Measurements from ENCODE around the gene LMNTD1.

Gene LMNTD1

GRCh38 chr12:25573346-25573745, 20.3 kb upstream of the LMNTD1 start:
- Mint-ChIP-seq H3K27me3 (peaks cover 8% of the 10 kb centered on the region), H3K4me1 (no peaks in the 10 kb centered on the region), H3K27ac (no peak overlapping the region), H3K9me3 (peaks cover 3% of the 10 kb centered on the region), H3K36me3 (no peaks in the 10 kb centered on the region), H3K4me3 (no peak overlapping the region)
- ATAC-seq: no peak

GRCh38 chr12:25570418-25570817, 17.3 kb upstream of the LMNTD1 start:
- H3K9me3 Mint-ChIP-seq: no peaks in the 10 kb centered on the region
- peaks cover 16% of the 10 kb centered on the region for H3K27me3 Mint-ChIP-seq
- no peak for ATAC-seq
- H3K4me3 Mint-ChIP-seq: no peak overlapping the region
- H3K4me1 Mint-ChIP-seq: no peaks in the 10 kb centered on the region
- no peaks in the 10 kb centered on the region for H3K36me3 Mint-ChIP-seq
- no peak overlapping the region for H3K27ac Mint-ChIP-seq

GRCh38 chr12:25566202-25566949, 13.3 kb upstream of the LMNTD1 start:
- Mint-ChIP-seq H3K4me1 (no peaks in the 10 kb centered on the region), H3K9me3 (no peaks in the 10 kb centered on the region), H3K4me3 (no peak overlapping the region), H3K27ac (no peak overlapping the region), H3K36me3 (no peaks in the 10 kb centered on the region), H3K27me3 (peaks cover 26% of the 10 kb centered on the region)
- ATAC-seq: no peak

GRCh38 chr12:25558586-25558985, 5.5 kb upstream of the LMNTD1 start:
- Mint-ChIP-seq H3K36me3 (no peaks in the 10 kb centered on the region), H3K27me3 (peaks cover 8% of the 10 kb centered on the region), H3K9me3 (no peaks in the 10 kb centered on the region), H3K4me3 (no peak overlapping the region), H3K27ac (no peak overlapping the region), H3K4me1 (peaks cover 7% of the 10 kb centered on the region)
- ATAC-seq: no peak

GRCh38 chr12:25557830-25558436, 4.8 kb upstream of the LMNTD1 start:
- peaks cover 8% of the 10 kb centered on the region for H3K27me3 Mint-ChIP-seq
- H3K4me3 Mint-ChIP-seq: no peak overlapping the region
- no peak for ATAC-seq
- no peak overlapping the region for H3K27ac Mint-ChIP-seq
- peaks cover 7% of the 10 kb centered on the region for H3K4me1 Mint-ChIP-seq
- H3K36me3 Mint-ChIP-seq: no peaks in the 10 kb centered on the region
- no peaks in the 10 kb centered on the region for H3K9me3 Mint-ChIP-seq

GRCh38 chr12:25556153-25556552, 3.1 kb upstream of the LMNTD1 start:
- H3K27ac Mint-ChIP-seq: no peak overlapping the region
- H3K4me3 Mint-ChIP-seq: no peak overlapping the region
- H3K27me3 Mint-ChIP-seq: peaks cover 8% of the 10 kb centered on the region
- ATAC-seq: no peak
- no peaks in the 10 kb centered on the region for H3K36me3 Mint-ChIP-seq
- H3K4me1 Mint-ChIP-seq: peaks cover 7% of the 10 kb centered on the region
- no peaks in the 10 kb centered on the region for H3K9me3 Mint-ChIP-seq

GRCh38 chr12:25552681-25553080, 402 bp downstream of the LMNTD1 start:
- Mint-ChIP-seq H3K36me3 (no peaks in the 10 kb centered on the region), H3K27me3 (no peaks in the 10 kb centered on the region), H3K4me1 (no peaks in the 10 kb centered on the region), H3K9me3 (no peaks in the 10 kb centered on the region), H3K27ac (no peak overlapping the region), H3K4me3 (no peak overlapping the region)
- no peak for ATAC-seq

GRCh38 chr12:25550186-25550585, 2.9 kb downstream of the LMNTD1 start:
- no peak overlapping the region for H3K27ac Mint-ChIP-seq
- H3K9me3 Mint-ChIP-seq: no peaks in the 10 kb centered on the region
- no peak for ATAC-seq
- no peaks in the 10 kb centered on the region for H3K36me3 Mint-ChIP-seq
- H3K27me3 Mint-ChIP-seq: peaks cover 6% of the 10 kb centered on the region
- no peak overlapping the region for H3K4me3 Mint-ChIP-seq
- no peaks in the 10 kb centered on the region for H3K4me1 Mint-ChIP-seq

- Mint-ChIP-seq H3K27me3 (peaks cover 10% of the 10 kb centered on the region), H3K36me3 (no peaks in the 10 kb centered on the region), H3K4me3 (no peak overlapping the region), H3K9me3 (no peaks in the 10 kb centered on the region), H3K4me1 (no peaks in the 10 kb centered on the region), H3K27ac (no peak overlapping the region)
- no peak for ATAC-seq
These were observed 4.0 kb downstream of the LMNTD1 start for GRCh38 chr12:25549120-25549519.

GRCh38 chr12:25546318-25546717, 6.8 kb downstream of the LMNTD1 start:
- no peaks in the 10 kb centered on the region for H3K4me1 Mint-ChIP-seq
- no peaks in the 10 kb centered on the region for H3K9me3 Mint-ChIP-seq
- H3K27ac Mint-ChIP-seq: no peak overlapping the region
- ATAC-seq: no peak
- H3K27me3 Mint-ChIP-seq: peaks cover 10% of the 10 kb centered on the region
- H3K36me3 Mint-ChIP-seq: no peaks in the 10 kb centered on the region
- H3K4me3 Mint-ChIP-seq: no peak overlapping the region

- H3K27me3 Mint-ChIP-seq: peaks cover 25% of the 10 kb centered on the region
- H3K27ac Mint-ChIP-seq: no peak overlapping the region
- H3K4me1 Mint-ChIP-seq: no peaks in the 10 kb centered on the region
- no peak overlapping the region for H3K4me3 Mint-ChIP-seq
- H3K9me3 Mint-ChIP-seq: peaks cover 2% of the 10 kb centered on the region
- H3K36me3 Mint-ChIP-seq: no peaks in the 10 kb centered on the region
- no peak for ATAC-seq
These were observed 19.9 kb downstream of the LMNTD1 start for GRCh38 chr12:25533150-25533549.

- no peaks in the 10 kb centered on the region for H3K4me1 Mint-ChIP-seq
- no peak for ATAC-seq
- H3K27me3 Mint-ChIP-seq: peaks cover 25% of the 10 kb centered on the region
- H3K27ac Mint-ChIP-seq: no peak overlapping the region
- H3K36me3 Mint-ChIP-seq: no peaks in the 10 kb centered on the region
- H3K9me3 Mint-ChIP-seq: peaks cover 2% of the 10 kb centered on the region
- no peak overlapping the region for H3K4me3 Mint-ChIP-seq
These were observed 21.5 kb downstream of the LMNTD1 start for GRCh38 chr12:25531502-25532052.

GRCh38 chr12:25529738-25530137, 23.3 kb downstream of the LMNTD1 start:
- H3K27ac Mint-ChIP-seq: no peak overlapping the region
- no peak for ATAC-seq
- peaks cover 9% of the 10 kb centered on the region for H3K27me3 Mint-ChIP-seq
- H3K4me1 Mint-ChIP-seq: no peaks in the 10 kb centered on the region
- H3K4me3 Mint-ChIP-seq: no peak overlapping the region
- H3K36me3 Mint-ChIP-seq: no peaks in the 10 kb centered on the region
- no peaks in the 10 kb centered on the region for H3K9me3 Mint-ChIP-seq

GRCh38 chr12:25526778-25527177, 26.3 kb downstream of the LMNTD1 start:
- no peaks in the 10 kb centered on the region for H3K4me1 Mint-ChIP-seq
- ATAC-seq: no peak

GRCh38 chr12:25524366-25524765, 28.7 kb downstream of the LMNTD1 start:
- H3K27me3 Mint-ChIP-seq: peaks cover 18% of the 10 kb centered on the region
- H3K4me3 Mint-ChIP-seq: no peak overlapping the region
- no peak for ATAC-seq
- H3K4me1 Mint-ChIP-seq: no peaks in the 10 kb centered on the region
- H3K9me3 Mint-ChIP-seq: no peaks in the 10 kb centered on the region
- H3K36me3 Mint-ChIP-seq: no peaks in the 10 kb centered on the region
- no peak overlapping the region for H3K27ac Mint-ChIP-seq

More at GRCh38 chr12:25526778-25527177, 26.3 kb downstream of the LMNTD1 start:
- peaks cover 11% of the 10 kb centered on the region for H3K27me3 Mint-ChIP-seq
- H3K4me3 Mint-ChIP-seq: no peak overlapping the region
- no peak overlapping the region for H3K27ac Mint-ChIP-seq
- H3K36me3 Mint-ChIP-seq: no peaks in the 10 kb centered on the region
- no peaks in the 10 kb centered on the region for H3K9me3 Mint-ChIP-seq
